PC-3 (cell line): ENCODE results near the gene CISTR. TPM values are rescaled to one million over a fixed set of nuclear protein-coding genes. Genes with fewer than 3 reads are reported as not detected.

Experiments
- ATAC-seq: fragments of 200-7000 bp; cut with Tn5 transposase; 2 replicates; pipeline ENCODE4 v1.9.1; 2020; ENCODE audit warnings: mild to moderate bottlenecking, moderate library complexity
- BruUV-seq: library from RNA; stranded (reverse); fragments of 400-500 nt; replicated peaks from 2 replicates; lab custom pipeline; 2021; lab: Mats Ljungman, UMichigan
- CTCF ChIA-PET: fragments of 300-600 bp; sonication (Branson Sonifier 250); formaldehyde crosslinking; loops from one replicate; lab custom pipeline; 2022; ENCODE audit warnings: antibody characterized with exemption; lab: Charles Lee
- POLR2A ChIA-PET: fragments of 300-600 bp; sonication (Branson Sonifier 250); formaldehyde crosslinking; loops from one replicate; lab custom pipeline; 2022; ENCODE audit warnings: antibody characterized with exemption; ENCODE audit not compliant: unreplicated experiment; lab: Charles Lee
- DNase-seq: peaks from one replicate; pipeline ENCODE4 v3.0.0-alpha.2; 2015
- H2AFZ ChIP-seq: fragments of 300-600 bp; sonication (generic); 2 replicates; pipeline ENCODE4 v1.6.0; 2016; ENCODE audit warnings: antibody characterized with exemption, low read length
- H3F3A ChIP-seq: fragments of 300-600 bp; sonication (generic); one replicate; pipeline ENCODE4 v1.6.0; 2017; ENCODE audit warnings: antibody characterized with exemption, low read length, control low read depth, mild to moderate bottlenecking; ENCODE audit not compliant: unreplicated experiment
- H3K27ac ChIP-seq: fragments of 300-600 bp; sonication (generic); 2 replicates; pipeline ENCODE4 v1.5.1; 2016; ENCODE audit warnings: mild to moderate bottlenecking, low read length
- H3K27me3 ChIP-seq: fragments of 300-600 bp; sonication (generic); 2 replicates; pipeline ENCODE4 v1.6.1; 2016; ENCODE audit warnings: low read length, mixed read lengths
- H3K36me3 ChIP-seq: fragments of 300-600 bp; sonication (generic); 2 replicates; pipeline ENCODE4 v1.6.1; 2016; ENCODE audit warnings: low read depth, mixed run types, low read length, mixed read lengths
- H3K4me1 ChIP-seq: fragments of 300-600 bp; sonication (generic); 2 replicates; pipeline ENCODE4 v1.5.1; 2016; ENCODE audit warnings: low read length; ENCODE audit not compliant: insufficient read depth
- H3K4me2 ChIP-seq: fragments of 300-600 bp; sonication (generic); 2 replicates; pipeline ENCODE4 v1.6.0; 2016; ENCODE audit warnings: low read length
- H3K4me3 ChIP-seq: fragments of 300-600 bp; sonication (generic); 2 replicates; pipeline ENCODE4 v1.5.1; 2016; ENCODE audit warnings: mild to moderate bottlenecking, low read length, mixed read lengths
- H3K79me2 ChIP-seq: fragments of 300-600 bp; sonication (generic); 2 replicates; pipeline ENCODE4 v1.6.1; 2017; ENCODE audit warnings: low read length, mixed read lengths
- H3K9ac ChIP-seq: fragments of 300-600 bp; sonication (generic); 2 replicates; pipeline ENCODE4 v1.6.0; 2016; ENCODE audit warnings: mild to moderate bottlenecking, low read length
- H3K9me2 ChIP-seq: fragments of 300-600 bp; sonication (generic); replicated peaks from 2 replicates; pipeline ENCODE4 v1.6.1; 2016; ENCODE audit warnings: mixed run types, low read length, mixed read lengths
- H3K9me3 ChIP-seq: fragments of 300-600 bp; sonication (generic); 2 replicates; pipeline ENCODE4 v1.6.1; 2016; ENCODE audit warnings: low read length, mixed read lengths
- H4K20me1 ChIP-seq: fragments of 300-600 bp; sonication (generic); 2 replicates; pipeline ENCODE4 v1.6.1; 2016; ENCODE audit warnings: low read length, mixed read lengths
- CTCF ChIP-seq: fragments of 300-600 bp; sonication (generic); conservative IDR thresholded peaks from 2 replicates; pipeline ENCODE4 v1.5.1; 2017; ENCODE audit warnings: antibody characterized with exemption, low read depth, mild to moderate bottlenecking, low read length
- EZH2 ChIP-seq: fragments of 300-600 bp; sonication (generic); IDR thresholded peaks from one replicate; pipeline ENCODE4 v1.6.1; 2017; ENCODE audit warnings: antibody characterized with exemption, mild to moderate bottlenecking, low read length; ENCODE audit not compliant: unreplicated experiment
- EZH2phosphoT487 ChIP-seq: fragments of 300-600 bp; sonication (generic); IDR thresholded peaks from 2 replicates; pipeline ENCODE4 v1.6.1; 2018; ENCODE audit warnings: mild to moderate bottlenecking, antibody characterized with exemption, low read length, borderline replicate concordance
- intact Hi-C: fragments of 100-400 bp; cut with micrococcal nuclease; formaldehyde crosslinking; loops from 2 replicates; pipeline ENCODE4 v1.9.0; 2023
- total RNA-seq: library from RNA; depleted of rRNA; stranded (reverse); fragments of >200 nt; gene quantifications from 2 replicates; pipeline ENCODE4 v1.2.3, GENCODE V29; 2014

The CISTR gene
- total RNA-seq, 1 experiment from 2014 or later, result not detected

GRCh38 chr12:53743266-53744129 is 8.3 kb downstream of the CISTR start:
- Histone ChIP-seq H3K4me2 (peak overlapping the region; percentile 15; the same call in 1 of the 2 replicates), H3F3A (no peaks in the 10 kb centered on the region), H3K27ac (no peak overlapping the region), H3K4me3 (no peak overlapping the region), H3K4me1 (0 out of 2 replicates have a peak, but pooled peaks cover 4% of the 10 kb centered on the region), H4K20me1 (no peaks in the 10 kb centered on the region), H3K27me3 (peaks cover 11% of the 10 kb centered on the region), H3K9ac (no peak overlapping the region), H3K9me3 (no peaks in the 10 kb centered on the region), H3K79me2 (no peaks in the 10 kb centered on the region), H3K36me3 (no peaks in the 10 kb centered on the region; the same call in 1 of the 2 replicates), H2AFZ (peak overlapping the region; percentile 73), H3K9me2 (no peaks in the 10 kb centered on the region)
- no TSS peak for BruUV-seq
- TF ChIP-seq EZH2phosphoT487 (no peak), EZH2 (no peak), CTCF (peak; percentile 93)
- peak; percentile 85 for DNase-seq
- ATAC-seq, result peak; percentile 44
- intact Hi-C loops, result loop anchor here (1.0 kb wide), 1 partner anchor 41 kb away; no protein-coding TSS in a partner anchor
- CTCF ChIA-PET, result interaction anchor here (0.6 to 2.3 kb wide), 5 partner anchors 10 to 581 kb away, joined by 3 to 13 read pairs (median 5); partner anchors contain the start of gene COPZ1
- POLR2A ChIA-PET, result interaction anchor here (0.5 kb wide), 1 partner anchor 188 kb away, joined by 19 read pairs; no protein-coding TSS in a partner anchor

GRCh38 chr12:53740130-53740491 is 11.7 kb downstream of the CISTR start:
- POLR2A ChIA-PET, result no interaction called here
- no peak overlapping the region for H2AFZ ChIP-seq
- no TSS peak for BruUV-seq
- H3K4me2 ChIP-seq, result no peak overlapping the region
- H3K9me3 ChIP-seq, result no peaks in the 10 kb centered on the region
- no peaks in the 10 kb centered on the region for H3F3A ChIP-seq
- H4K20me1 ChIP-seq, result no peaks in the 10 kb centered on the region
- H3K9me2 ChIP-seq, result no peaks in the 10 kb centered on the region
- intact Hi-C loops, result no loop called here
- H3K27me3 ChIP-seq, result peaks cover 11% of the 10 kb centered on the region
- no peak overlapping the region for H3K27ac ChIP-seq
- CTCF ChIA-PET, result no interaction called here
- ATAC-seq (no peak), DNase-seq (no peak)
- H3K79me2 ChIP-seq, result no peaks in the 10 kb centered on the region
- no peaks in the 10 kb centered on the region for H3K4me1 ChIP-seq
- H3K36me3 ChIP-seq, result no peaks in the 10 kb centered on the region
- no peak overlapping the region for H3K4me3 ChIP-seq
- H3K9ac ChIP-seq, result no peak overlapping the region
- TF ChIP-seq EZH2phosphoT487, result no peak
- TF ChIP-seq CTCF, result peak; percentile 19; the same call in 1 of the 2 replicates
